ENCODE data around the gene SLC9B2. TPM values are rescaled to one million over a fixed set of nuclear protein-coding genes. Genes with fewer than 3 reads are reported as not detected.

The SLC9B2 gene
- total RNA-seq, 4 donors from 2014 or later: 0.96 to 20.6 (median 7.1) TPM

DNA sequence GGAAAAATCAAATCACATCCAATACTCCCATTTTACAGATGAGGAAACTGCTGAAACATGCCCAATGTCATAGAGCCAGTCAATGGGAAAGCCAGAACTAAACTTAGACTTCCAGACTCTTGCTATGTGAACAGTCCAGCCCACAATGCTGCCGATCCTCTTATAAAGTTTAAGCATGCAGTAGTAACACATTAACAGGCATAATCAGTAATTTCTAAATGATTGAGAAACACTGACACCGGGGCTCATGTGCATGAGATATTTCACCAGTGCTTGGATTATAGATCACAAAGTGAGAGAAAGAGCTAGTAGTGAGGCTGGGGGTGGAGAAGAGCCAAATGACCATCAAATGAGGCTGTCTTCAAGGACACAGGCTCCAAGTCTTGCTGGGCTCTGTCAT, 20.6 kb upstream of the SLC9B2 start:
- H3K4me1 ChIP-seq: peaks cover 6 to 29% (median 14%) of the 10 kb centered on the region in 4 donors
- no peaks in the 10 kb centered on the region for H3K27me3 ChIP-seq
- no peak for DNase-seq
- H3K4me3 ChIP-seq: no peak overlapping the region
- TF ChIP-seq POLR2AphosphoS5 (IDR thresholded peaks at IDR 0.05): no peak
- intact Hi-C loops (cut with DNase I; ENCODE audit: low total_unique reads) (loop anchor here (10.0 kb wide), 1 partner anchor 472 kb away; no protein-coding TSS in a partner anchor), in situ Hi-C loops (cut with MboI; ENCODE audit: low pct_ligation_motif_present in 1 of 4, low pct_unique_long_range_greater_than_20kb in 1 of 4, low sequenced_read_pairs in 3 of 4) (no loop called here)
- no peak overlapping the region for H3K27ac ChIP-seq
- WGBS, 2 donors (ENCODE audit: low coverage in 1 of 2): 49 to 54% methylated on average over 2 of the region's 2 CpGs
- H3K9me3 ChIP-seq: no peaks in the 10 kb centered on the region
- no peaks in the 10 kb centered on the region for H3K36me3 ChIP-seq

DNA sequence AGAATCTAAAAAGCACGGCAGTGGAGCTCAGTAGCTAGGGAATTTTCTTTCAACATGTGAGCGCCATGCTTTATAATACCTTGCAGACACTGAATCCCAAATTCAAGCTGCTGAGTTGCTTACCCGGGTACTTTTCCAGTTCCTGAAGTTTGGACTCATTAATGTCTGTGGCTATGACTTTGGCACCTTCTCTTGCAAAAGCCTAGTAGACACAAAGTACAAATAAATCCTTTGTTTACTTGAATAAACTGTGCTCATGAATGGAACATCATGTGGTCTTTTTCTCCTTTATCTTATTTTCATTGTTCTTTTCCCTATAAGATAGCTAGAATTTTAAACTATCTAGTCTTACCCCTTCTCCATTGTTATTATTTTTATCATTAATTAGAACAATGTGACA, 18.5 kb upstream of the SLC9B2 start:
- WGBS, 2 donors (ENCODE audit: low coverage in 1 of 2): 71 to 82% methylated on average over 3 of the region's 3 CpGs
- in situ Hi-C loops (cut with MboI; ENCODE audit: low pct_ligation_motif_present in 1 of 4, low pct_unique_long_range_greater_than_20kb in 1 of 4, low sequenced_read_pairs in 3 of 4) (no loop called here), intact Hi-C loops (cut with DNase I; ENCODE audit: low total_unique reads) (loop anchor here (10.0 kb wide), 1 partner anchor 470 kb away; no protein-coding TSS in a partner anchor)
- TF ChIP-seq, protein P1, sequence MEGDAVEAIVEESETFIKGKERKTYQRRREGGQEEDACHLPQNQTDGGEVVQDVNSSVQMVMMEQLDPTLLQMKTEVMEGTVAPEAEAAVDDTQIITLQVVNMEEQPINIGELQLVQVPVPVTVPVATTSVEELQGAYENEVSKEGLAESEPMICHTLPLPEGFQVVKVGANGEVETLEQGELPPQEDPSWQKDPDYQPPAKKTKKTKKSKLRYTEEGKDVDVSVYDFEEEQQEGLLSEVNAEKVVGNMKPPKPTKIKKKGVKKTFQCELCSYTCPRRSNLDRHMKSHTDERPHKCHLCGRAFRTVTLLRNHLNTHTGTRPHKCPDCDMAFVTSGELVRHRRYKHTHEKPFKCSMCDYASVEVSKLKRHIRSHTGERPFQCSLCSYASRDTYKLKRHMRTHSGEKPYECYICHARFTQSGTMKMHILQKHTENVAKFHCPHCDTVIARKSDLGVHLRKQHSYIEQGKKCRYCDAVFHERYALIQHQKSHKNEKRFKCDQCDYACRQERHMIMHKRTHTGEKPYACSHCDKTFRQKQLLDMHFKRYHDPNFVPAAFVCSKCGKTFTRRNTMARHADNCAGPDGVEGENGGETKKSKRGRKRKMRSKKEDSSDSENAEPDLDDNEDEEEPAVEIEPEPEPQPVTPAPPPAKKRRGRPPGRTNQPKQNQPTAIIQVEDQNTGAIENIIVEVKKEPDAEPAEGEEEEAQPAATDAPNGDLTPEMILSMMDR (IDR thresholded peaks at IDR 0.05): no peak
- TF ChIP-seq POLR2AphosphoS5 (IDR thresholded peaks at IDR 0.05): no peak
- TF ChIP-seq EP300 (IDR thresholded peaks at IDR 0.05; ENCODE audit: low read depth): no peak
- TF ChIP-seq POLR2A (IDR thresholded peaks at IDR 0.05): no peak
- Histone ChIP-seq H3K4me1 (peaks cover 6 to 29% (median 14%) of the 10 kb centered on the region in 4 donors), H3K9me3 (no peaks in the 10 kb centered on the region), H3K4me3 (no peak overlapping the region), H3K27ac (no peak overlapping the region), H3K27me3 (no peaks in the 10 kb centered on the region), H3K36me3 (peaks cover 0 to 9% (median 4%) of the 10 kb centered on the region in 4 donors)
- no peak for DNase-seq

DNA sequence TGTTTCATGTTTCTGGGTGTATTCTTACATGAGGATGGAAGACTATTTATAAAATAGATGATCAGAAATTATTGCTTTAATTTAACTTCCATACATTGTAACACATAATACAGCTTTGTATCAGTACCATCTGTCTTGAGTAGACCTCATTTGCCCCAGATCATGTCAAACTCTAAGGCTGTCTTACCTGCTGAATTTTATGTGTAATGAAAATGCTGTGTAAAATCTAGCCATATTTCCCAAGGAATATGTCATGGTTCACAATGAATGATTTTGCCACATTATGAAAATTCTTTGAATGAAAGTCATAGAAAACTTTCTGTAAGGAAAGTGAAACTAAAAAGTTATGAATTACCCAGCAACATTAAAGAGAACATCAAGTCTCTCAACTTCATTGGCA, 15.7 kb upstream of the SLC9B2 start:
- H3K4me1 ChIP-seq: peaks cover 0 to 6% (median 0%) of the 10 kb centered on the region in 4 donors
- TF ChIP-seq, protein P1 (IDR thresholded peaks at IDR 0.05): no peak
- no peak for TF ChIP-seq EP300 (IDR thresholded peaks at IDR 0.05; ENCODE audit: low read depth)
- no peak for TF ChIP-seq POLR2A (IDR thresholded peaks at IDR 0.05)
- no peak for TF ChIP-seq POLR2AphosphoS5 (IDR thresholded peaks at IDR 0.05)
- intact Hi-C loops (cut with DNase I; ENCODE audit: low total_unique reads): loop anchor here (10.0 kb wide), 1 partner anchor 467 kb away; no protein-coding TSS in a partner anchor
- H3K4me3 ChIP-seq: no peak overlapping the region
- no peaks in the 10 kb centered on the region for H3K27me3 ChIP-seq
- peaks cover 0 to 26% (median 7%) of the 10 kb centered on the region in 4 donors for H3K36me3 ChIP-seq
- in situ Hi-C loops (cut with MboI; ENCODE audit: low pct_ligation_motif_present in 1 of 4, low pct_unique_long_range_greater_than_20kb in 1 of 4, low sequenced_read_pairs in 3 of 4): no loop called here
- no peak for DNase-seq
- no peaks in the 10 kb centered on the region for H3K9me3 ChIP-seq
- no peak overlapping the region for H3K27ac ChIP-seq

DNA sequence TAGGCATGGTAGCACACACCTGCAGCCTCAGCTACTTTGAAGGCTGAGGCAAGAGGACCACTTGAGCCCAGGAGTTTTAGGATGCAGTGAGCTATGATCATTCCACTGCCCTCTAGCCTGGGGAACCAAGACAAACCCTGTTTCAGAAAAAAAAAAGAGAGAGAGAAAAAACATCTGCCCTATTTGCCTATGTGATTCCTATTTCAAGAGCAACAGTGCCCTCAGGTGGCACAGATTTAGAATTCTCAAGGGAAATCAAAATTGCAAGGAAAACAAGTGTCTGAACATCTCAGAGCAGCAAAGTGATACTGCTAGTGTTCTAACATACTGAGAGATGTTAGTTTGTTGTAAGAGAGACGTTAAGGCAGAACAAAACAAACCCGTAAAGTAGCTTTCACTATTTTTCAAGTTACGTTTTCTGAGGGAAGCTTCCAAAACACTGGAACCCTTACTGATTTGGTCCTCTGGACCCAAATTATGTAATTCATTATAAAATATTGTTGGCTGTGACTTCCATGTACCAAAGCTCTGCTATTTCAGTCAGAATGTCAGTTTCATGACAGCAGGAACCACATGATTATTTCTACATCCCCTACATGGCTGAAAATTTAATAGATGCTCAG, 15.2 kb upstream of the SLC9B2 start:
- peaks cover 0 to 29% (median 9%) of the 10 kb centered on the region in 4 donors for H3K36me3 ChIP-seq
- intact Hi-C loops (cut with DNase I; ENCODE audit: low total_unique reads): loop anchor here (10.0 kb wide), 1 partner anchor 467 kb away; no protein-coding TSS in a partner anchor

More for the DNA sequence above, 15.2 kb upstream of the SLC9B2 start:
- no peak for TF ChIP-seq POLR2A (IDR thresholded peaks at IDR 0.05)
- TF ChIP-seq, protein P1 (IDR thresholded peaks at IDR 0.05): peak; percentile 42 to 56 (median 51)
- no peak overlapping the region for H3K4me3 ChIP-seq
- in situ Hi-C loops (cut with MboI; ENCODE audit: low pct_ligation_motif_present in 1 of 4, low pct_unique_long_range_greater_than_20kb in 1 of 4, low sequenced_read_pairs in 3 of 4): no loop called here
- H3K9me3 ChIP-seq: no peaks in the 10 kb centered on the region
- no peak overlapping the region for H3K27ac ChIP-seq
- peaks cover 0 to 4% (median 0%) of the 10 kb centered on the region in 4 donors for H3K4me1 ChIP-seq
- peak; percentile 15 for DNase-seq
- WGBS, 2 donors (ENCODE audit: low coverage in 1 of 2): 49 to 54% methylated on average over 3 of the region's 3 CpGs
- H3K27me3 ChIP-seq: no peaks in the 10 kb centered on the region
